GM21723 (cell line): ENCODE data around the gene LRRC61.

Source experiments
- ATAC-seq: cut with Tn5 transposase; IDR thresholded peaks from one replicate; pipeline ENCODE4 v1.9.1; 2021; ENCODE audit warnings: mild to moderate bottlenecking, moderate library complexity; ENCODE audit not compliant: unreplicated experiment

The LRRC61 gene

DNA sequence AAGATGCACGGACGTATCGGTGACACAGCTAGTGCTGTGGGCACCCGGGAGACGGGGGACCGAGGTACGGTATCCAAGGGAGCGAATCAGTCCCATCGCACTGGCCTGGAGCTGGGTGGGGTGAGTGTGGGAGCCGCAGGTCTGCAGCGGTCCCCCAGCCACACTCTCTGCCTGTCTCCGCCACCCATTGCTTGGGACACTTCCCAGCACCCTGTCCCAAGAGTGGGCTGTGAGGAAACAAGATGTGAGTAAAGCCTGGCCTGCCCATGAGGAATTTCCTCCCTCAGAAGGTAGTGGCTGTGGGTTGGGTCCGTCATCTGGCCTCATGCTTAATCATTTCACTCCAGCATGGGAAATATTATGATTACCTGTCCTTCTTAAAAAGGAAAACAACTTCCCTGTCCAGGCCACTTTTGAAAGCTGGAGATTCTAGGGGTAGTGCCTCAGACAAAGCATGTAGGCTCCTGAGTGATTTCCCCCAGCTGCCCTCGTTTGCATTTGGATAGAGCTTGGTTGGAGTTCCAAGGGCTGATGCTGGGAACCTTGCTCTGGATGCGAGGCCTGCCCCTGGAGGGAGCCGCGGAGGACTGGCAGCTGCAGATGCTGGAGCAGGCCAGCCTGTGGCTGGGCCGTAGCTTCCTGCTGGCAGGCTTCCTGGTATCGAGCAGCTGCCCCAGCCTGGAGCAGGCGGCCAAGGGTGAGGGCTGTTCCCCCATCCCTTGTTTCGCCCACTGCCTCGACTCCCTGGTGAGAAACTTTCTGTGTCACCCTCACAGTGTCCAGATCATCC lies 6.4 kb downstream of the LRRC61 start:
- ATAC-seq, result no peak

DNA sequence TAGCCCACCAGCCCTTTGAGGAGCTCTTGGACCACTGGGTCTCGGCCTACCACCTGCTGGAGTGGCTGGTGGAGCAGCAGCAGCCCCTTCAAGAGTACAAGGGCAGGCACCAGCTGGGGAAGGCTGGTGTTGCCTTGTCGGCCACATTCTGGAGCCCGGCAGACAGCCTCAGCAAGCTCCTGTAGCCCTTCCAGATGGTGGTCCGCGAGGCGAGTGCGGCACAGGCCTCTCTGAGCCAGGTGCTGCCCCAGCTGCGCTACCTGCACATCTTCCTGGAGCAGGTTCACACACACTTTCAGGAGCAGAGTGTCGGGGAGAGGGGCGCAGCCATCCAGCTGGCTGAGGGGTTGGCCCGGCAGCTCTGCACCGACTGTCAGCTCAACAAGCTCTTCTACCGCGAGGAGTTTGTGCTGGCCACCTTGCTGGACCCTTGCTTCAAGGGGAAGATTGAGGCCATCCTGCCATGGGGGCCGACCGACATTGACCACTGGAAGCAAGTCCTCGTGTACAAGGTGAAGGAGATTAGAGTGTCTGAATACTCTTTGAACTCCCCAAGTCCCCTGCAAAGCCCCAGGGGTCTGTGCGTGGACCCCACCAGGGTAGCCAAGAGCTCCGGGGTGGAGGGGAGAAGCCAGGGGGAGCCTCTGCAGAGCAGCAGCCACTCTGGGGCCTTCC lies 7.2 kb downstream of the LRRC61 start:
- ATAC-seq, result no peak

DNA sequence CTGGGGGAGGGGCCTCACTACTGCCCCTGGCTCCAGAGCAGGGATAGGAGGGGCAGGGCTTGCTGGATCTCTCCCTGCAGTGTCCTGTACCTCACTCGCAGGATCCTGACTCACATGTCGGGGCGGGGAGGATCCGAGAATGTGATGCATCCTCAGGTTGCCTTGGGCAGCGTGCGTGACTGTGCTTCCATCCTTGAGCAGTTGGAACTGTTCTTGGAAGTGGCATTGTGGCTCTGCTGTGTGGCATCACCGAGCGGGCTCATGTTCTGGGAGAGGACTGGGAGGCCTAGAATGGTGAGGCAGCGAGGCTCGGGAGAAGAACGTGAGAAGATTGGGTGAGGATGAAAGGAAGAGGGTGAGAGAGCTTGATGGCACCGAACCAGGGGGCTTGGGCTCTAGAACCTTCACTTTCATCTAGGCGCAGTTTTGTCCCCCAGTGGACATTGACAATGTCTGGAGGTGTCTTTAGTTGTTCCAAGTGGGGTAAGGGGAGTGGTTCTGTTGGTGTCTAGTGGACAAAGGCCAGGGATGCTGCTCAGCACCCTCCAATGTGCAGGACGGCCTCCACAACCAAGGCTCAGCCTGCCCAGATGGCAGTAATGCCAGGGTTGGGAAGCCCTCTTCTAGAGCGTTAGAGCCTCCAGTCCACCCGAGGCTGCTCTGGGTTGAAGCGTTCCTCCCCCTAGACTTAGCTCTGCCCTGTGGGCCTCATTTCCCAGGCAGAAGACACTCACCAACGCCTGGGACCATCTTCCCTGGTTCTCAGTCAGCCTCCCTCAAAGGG lies 9.9 kb downstream of the LRRC61 start:
- ATAC-seq, result no peak

DNA sequence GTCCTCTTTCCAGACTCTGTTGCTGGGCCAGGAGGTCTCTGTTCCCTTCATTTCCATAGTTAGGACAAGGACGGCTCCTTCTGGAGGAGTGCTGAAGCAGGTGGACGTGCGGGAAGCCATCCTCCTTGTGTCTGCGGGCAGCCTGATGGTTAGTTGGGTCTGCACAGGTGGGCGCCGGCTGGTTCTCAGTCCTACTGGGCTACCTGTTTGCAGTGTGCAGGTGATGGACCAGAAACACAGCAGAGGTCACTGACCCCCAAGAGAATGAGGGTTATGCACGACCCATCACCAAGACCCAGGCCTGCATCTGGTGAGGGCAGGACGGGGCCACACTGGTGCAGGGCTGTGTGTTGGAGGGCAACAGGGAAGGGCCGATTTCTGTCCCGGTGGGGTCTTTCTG lies 10.5 kb downstream of the LRRC61 start:
- no peak for ATAC-seq

DNA sequence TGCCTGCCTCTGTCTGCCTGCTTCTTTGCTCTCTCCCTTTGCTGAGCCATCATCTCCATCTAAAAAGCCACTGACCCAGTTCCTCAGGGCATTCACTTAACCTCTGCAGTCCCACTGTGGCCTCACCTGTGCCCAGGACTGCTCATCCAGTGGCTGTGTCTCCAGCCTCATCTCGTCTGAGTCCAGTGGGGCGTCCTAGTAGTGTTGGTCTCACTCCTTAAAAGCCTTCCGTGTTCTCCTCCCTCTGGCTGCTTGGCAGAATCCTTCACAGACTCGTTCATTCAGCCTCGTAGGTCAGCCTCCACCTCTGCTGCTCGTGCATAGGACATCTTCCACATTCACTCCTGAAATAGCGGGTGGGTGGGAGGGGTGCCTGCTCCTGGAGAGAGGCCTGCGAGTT lies 11.0 kb downstream of the LRRC61 start:
- ATAC-seq, result no peak

DNA sequence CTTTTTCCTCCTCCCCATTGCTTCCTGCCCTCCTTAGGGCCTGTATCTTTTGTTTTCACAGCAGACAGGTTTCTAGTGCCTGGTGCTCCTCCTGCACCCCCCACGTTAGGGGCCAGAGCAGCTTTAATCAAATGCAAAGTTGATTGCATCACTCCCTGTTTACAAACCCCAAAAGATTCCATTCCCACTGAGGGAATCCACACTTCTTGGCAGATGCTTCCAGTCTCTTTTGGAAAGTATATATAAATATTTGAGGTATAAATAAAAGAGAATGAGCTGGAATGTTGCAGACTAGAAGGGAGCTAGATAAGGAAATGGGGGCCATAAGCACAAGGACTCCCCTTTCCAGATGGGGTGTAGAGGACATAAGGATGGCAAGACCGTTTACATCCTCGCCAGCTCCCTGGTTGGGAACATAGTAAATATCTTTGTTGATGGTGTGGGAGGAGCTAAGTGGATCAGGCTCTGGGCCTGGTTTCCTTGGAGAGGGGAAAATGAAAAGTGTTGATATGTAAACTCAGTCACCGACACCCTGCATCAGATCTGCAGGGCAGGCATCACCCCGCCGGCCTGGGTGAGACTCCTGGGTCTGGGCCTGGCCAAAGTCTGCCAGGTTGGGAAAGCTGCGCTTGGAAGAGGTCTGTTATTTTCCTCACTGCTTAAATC lies 12.1 kb downstream of the LRRC61 start:
- no peak for ATAC-seq

DNA sequence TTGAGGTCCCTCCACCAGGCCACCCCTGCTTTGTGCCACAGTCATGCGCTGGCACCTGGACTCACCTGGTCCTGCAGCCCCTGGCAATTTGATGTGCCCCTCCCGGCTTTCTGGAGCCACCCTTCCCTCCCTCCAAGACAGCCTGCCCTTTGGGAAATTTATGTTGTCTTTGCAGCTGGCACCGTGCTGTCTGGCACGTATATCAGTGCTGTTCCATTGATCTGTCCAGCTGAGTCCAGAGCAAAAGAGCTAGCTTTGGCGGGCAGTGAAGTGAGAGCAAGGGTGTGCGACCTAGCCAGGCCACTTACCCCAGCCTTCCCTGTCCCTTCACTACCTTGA lies 12.6 kb downstream of the LRRC61 start:
- ATAC-seq, result no peak

DNA sequence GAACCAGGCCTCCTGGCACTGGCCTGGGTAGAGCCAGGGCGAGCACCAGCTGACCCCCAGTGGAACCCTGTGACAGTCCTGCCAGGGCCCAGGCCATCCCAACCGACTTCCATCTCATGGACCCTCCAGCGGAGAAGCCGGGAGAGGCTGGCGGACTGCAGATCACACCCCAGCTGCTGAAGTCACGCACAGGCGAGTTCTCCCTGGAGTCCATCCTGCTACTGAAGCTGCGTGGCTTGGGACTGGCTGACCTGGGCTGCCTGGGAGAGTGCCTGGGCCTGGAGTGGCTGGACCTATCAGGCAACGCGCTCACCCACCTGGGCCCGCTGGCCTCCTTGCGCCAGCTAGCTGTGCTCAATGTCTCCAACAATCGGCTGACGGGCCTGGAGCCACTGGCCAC lies 13.6 kb downstream of the LRRC61 start:
- no peak for ATAC-seq

DNA sequence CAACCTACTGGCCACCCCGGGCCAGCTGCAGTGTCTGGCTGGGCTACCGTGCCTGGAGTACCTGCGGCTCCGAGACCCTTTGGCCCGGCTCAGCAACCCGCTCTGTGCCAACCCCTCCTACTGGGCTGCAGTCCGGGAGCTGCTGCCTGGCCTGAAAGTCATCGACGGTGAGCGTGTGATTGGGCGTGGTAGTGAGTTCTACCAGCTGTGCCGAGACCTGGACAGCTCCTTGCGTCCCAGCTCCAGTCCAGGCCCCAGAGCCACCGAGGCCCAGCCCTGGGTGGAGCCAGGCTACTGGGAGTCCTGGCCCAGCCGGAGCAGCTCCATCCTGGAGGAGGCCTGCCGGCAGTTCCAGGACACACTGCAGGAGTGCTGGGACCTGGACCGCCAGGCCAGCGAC lies 14.0 kb downstream of the LRRC61 start:
- ATAC-seq, result no peak

DNA sequence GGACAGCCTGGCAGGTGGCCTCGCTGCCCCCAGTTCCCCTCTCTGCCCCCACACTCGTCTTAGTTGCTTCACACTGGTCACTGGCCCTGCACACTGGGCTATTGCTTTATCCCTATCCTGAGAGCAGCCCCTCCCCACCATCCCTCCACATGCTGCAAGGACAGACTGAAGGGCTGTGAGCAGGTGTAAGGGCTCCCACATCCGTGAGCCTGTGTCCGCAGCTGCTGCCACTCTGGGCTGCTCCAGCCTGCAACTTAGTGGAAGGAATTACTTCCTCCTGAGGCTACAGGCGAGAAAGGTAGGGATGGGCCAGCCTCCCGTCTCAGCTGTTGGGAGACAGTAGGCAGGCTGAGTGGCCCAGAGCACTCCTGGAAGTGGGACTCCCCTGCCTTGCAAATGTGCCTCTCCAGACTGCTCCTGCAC lies 14.5 kb downstream of the LRRC61 start:
- no peak for ATAC-seq

DNA sequence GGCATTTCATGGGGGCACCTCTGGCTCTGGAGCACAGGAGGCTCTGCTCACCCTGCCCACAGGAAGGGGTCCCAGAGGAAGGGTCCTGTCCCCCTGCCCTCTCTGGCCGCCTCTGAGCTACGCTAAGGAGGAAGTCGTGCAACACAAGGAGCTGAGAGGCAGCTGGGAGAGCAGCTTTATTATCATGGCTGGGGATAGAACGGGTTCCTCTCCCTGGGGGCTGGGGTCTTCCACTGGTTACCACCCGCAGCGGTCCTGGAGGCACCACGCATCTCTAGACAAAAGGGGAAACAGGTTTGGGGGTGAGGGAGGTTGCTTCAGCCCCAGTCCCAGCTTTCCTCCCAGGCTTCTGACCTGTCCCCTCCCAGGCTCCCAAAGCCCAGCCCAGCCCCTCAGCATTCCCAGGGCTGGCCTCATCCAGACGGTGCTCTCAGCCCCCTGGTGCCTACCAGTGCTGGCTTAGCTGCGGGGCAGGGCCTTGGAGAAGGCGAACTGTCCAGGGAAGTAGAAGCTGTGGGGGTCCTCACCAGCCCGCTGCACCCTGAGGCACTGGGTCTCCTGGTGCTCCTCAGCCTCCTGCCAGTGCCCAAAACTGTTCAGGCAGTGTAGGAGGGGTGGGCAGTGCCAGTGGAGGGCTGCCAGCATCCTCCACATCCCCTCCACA lies 15.1 kb downstream of the LRRC61 start:
- no peak for ATAC-seq

DNA sequence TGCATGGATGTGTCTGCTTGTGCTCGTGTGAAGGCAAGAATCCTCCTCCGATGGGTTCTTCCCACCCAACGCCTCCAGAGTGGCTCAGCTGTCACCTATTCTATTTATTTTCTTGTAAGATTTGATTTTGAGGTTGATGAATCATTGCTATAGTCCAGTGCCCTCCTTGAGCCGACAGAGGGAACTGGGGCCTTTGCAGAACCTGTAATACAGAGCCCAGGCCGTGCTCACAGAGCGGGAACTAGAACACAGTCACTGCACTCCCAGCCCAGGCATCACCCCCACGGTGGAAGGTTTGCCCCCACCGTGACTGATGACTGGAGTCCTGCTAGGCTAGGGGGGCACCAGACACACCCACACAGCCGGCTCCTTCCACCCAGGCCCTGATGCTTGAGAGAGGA lies 16.3 kb downstream of the LRRC61 start:
- ATAC-seq, result no peak

DNA sequence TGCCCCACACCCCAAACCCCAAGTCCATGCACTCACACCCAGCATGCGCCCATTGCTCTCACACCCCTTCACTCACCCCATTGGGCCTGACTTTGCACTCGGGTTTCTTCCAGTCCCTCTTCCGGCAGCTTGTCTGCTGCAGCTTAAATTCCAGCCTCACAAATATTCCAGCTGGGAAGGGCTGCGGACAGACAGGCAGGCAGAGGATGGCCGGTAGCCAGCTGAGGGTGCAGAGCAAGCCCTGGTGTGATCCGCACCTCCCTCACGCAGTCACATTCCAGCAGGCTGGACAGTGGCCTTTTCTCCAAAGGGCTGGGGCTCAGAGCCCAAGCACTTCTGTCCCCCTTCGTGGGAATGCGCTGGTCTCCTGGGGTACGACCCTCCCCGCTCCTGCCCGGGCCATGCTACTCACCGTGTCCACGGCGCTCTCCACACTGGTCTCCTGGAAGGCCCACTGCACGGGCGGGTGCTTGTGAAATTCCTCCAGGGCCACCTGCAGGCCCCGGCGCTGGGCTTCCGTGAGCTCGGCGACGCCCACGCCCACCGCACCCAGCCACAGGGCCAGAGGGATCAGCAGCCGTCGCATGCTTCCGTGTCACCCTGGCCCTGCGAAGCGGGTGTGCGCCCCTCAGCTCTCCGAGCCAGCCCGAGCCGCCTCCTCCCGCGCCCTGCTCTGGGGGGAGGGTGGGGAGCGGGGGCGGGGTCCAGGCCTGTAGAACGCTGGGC lies 17.0 kb downstream of the LRRC61 start:
- ATAC-seq, result no peak

DNA sequence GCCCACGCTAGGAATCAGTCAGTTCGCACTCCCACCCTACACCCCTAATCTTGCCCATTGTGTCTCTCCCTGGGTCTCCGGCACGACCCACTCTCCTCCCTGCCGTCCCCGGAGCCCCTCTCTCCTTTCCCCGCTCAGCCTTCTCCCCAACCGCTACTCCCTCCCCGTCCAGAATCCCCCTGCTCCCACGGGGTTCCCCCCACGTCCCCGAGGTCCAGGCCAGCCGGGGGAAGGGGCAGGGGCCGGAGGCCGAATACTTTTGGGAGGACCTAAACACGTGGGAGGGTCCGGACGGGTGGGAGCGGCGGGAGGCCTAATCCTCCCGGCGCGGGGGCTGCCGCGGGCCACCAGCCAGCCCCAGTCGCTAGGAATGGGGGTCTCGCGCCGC lies 17.7 kb downstream of the LRRC61 start:
- no peak for ATAC-seq

DNA sequence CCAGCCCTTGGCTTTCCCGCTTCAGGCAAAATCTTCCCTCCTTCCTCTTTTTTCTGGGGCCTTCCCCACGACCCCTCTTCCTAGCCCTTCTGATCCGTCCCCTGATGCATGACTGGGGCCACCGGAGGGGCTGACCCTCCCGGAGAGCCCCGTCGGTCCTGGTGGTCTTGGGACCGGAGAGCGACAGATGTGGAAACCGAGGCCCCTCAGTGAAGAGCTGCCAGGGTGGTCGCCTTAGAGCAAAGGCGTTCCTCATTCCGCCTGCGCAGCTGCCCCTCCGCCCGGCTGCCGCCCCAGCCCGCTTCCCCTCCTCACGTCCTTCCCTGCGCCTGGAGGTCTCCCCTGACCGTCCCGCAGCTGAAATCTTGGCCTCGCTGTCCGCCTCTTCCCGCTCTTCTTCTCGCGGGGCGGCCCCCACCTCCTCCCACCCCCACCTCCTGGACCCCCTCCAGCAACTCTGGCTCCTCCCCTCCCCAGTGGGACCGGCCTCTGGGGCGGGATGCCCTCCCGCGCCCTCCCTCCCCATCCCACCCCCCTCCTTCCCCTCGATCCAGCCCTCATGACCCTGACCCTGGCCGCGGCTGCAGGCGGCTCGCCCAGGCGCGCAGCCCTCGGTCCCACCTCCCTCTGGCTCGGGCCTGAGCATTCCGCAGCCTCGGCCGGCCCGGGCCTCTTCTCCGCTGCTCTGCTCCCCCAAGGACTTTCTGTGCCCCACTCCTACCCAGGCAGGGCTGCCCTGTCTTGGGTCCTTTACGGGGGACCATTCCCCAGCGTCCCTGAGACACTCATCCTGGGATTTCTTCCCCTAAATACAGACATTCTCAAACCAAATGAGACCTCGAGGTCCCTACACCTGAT lies 18.3 kb downstream of the LRRC61 start, which contains the start of gene RARRES2:
RARRES2 (minus strand) TSS at position 367 of the 858 bp plus-strand sequence. CDS start 1,020 bp downstream, outside the sequence.
- no peak for ATAC-seq

DNA sequence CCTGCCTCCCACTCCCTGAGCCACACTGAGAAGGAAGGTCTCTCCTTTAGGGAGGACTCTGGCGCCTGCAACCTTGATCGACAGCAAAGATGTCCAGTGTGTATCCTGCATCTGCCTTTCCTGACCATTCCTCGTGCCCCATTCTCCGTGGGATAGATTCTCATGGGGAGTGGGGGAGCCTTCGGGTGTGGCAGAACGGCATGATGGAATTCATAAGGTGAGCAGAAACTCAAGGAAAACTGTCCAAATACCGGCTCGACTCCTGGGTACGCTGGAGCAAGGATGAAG lies 18.9 kb downstream of the LRRC61 start:
- ATAC-seq, result no peak

DNA sequence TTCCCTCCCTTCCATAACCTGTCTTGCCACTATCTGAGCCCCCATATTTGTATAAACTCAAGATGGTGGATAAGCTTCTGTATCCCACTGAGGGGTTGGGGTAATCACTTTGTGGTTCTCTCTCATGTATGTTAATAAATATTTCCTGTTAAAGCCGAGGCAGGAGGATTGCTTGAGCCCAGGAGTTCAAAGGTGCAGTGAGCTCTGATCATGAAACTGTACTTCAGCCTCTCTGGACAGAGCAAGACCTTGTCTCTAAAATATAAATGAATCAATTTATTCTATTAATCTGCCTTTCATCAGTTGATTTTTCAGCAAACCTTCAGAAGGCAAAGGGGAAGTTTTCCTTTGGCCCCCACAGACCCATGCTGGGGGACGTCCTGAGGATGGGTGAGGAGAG lies 20.1 kb downstream of the LRRC61 start:
- no peak for ATAC-seq

DNA sequence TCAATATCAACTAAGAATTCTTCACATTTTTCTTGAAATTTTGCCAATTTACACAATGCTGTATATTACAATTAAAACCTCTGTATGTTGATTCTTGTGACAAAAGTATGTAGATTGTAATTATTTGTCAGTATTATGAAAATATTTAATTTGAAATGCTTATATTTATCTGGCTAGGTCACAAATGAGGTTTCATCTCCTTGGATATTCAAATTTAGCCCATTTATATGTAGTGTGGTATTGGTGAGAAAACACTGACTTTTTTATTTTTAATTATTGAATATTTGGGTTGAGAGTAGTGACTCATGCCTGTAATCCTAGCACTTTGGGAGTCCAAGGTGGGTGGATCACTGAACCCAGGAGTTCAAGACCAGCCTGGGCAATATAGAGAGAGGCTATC lies 21.1 kb downstream of the LRRC61 start:
- no peak for ATAC-seq

DNA sequence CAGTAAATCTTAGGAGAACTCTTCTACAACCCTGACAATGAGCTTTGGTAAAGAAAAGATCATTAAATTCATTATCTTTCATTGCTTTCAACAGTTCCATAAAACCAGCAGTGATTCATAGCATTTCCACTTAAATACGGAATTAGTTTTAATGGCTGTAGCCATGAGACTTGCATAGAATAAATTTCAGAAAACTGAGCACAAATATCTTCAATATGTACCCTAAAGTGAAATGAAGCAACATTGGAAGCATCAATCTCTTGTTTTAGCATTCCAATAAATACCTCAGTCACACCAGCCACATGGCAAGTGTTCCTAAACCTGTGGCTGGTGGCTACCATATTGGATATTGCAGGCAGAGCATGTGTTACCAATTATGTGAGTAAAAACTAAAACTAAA lies 21.9 kb downstream of the LRRC61 start:
- no peak for ATAC-seq
